Vagina (tissue), 2 donors: Measurements from ENCODE around the gene GPR162. TPM values are rescaled to one million over a fixed set of nuclear protein-coding genes. Genes with fewer than 3 reads are reported as not detected.

Experiments used
- DNase-seq, 2 donors: peaks; one replicate each; pipeline ENCODE4 v3.0.0-alpha.2; 2017; ENCODE audit errors: extremely low spot score in 2 of 2
- H3K27ac ChIP-seq: fragments of 200-600 bp; sonication (generic); one replicate; pipeline ENCODE4 v1.5.1; 2019
- H3K27me3 ChIP-seq: fragments of 200-600 bp; sonication (generic); one replicate; pipeline ENCODE4 v1.5.1; 2019
- H3K36me3 ChIP-seq, 2 donors: fragments of 200-600 bp; sonication (generic); one replicate each; pipeline ENCODE4 v1.5.1; 2017 to 2019
- H3K4me1 ChIP-seq: fragments of 200-600 bp; sonication (generic); one replicate; pipeline ENCODE4 v1.5.1; 2019
- H3K4me3 ChIP-seq, 2 donors: fragments of 200-600 bp; sonication (generic); 1 replicate in 1 of 2; 2 replicates in 1 of 2; pipeline ENCODE4 v1.5.1; 2016 to 2019
- H3K9me3 ChIP-seq: fragments of 200-600 bp; sonication (generic); one replicate; pipeline ENCODE4 v1.5.1; 2019
- CTCF ChIP-seq, 3 experiments: fragments of 450-650 bp in 2 of 3; fragments of 200-600 bp in 1 of 3; sonication (generic) in 1 of 3; IDR thresholded peaks; one replicate each; pipeline ENCODE4 v1.5.1; 2017 to 2019; ENCODE audit warnings: antibody characterized with exemption in 3 of 3, mild to moderate bottlenecking in 2 of 3, moderate library complexity in 2 of 3
- POLR2A ChIP-seq, 2 donors: fragments of 450-650 bp; IDR thresholded peaks; one replicate each; pipeline ENCODE4 v1.6.1; 2017; ENCODE audit warnings: antibody characterized with exemption in 2 of 2, mild to moderate bottlenecking in 2 of 2, moderate library complexity in 2 of 2
- POLR2AphosphoS5 ChIP-seq, 2 donors: sonication (generic); formaldehyde crosslinking; IDR thresholded peaks; one replicate each; pipeline ENCODE4 v1.9.0; 2017; ENCODE audit warnings: antibody characterized with exemption in 2 of 2, mild to moderate bottlenecking in 2 of 2, low read depth in 1 of 2; ENCODE audit not compliant: insufficient read depth in 1 of 2
- intact Hi-C: fragments of 100-400 bp; cut with DNase I; formaldehyde crosslinking; loops from one replicate; pipeline ENCODE4 v1.15.1; 2023
- total RNA-seq: library from RNA; depleted of rRNA; stranded (reverse); fragments of >200 nt; gene quantifications from one replicate; pipeline ENCODE4 v1.2.3, GENCODE V29; 2016

Gene GPR162
- 3.2 TPM for total RNA-seq

GRCh38 chr12:6821591-6822425 lies at the start of gene GPR162:
Gene GPR162 (plus strand): TSS chr12:6821821. CDS start chr12:6823899, 2,078 bp downstream.
- H3K4me3 ChIP-seq: peak within 1 kb of the TSS; percentile 36 to 43
- DNase-seq: no peak
- intact Hi-C loops: no loop called here
- H3K27me3 ChIP-seq: no peaks in the 10 kb centered on the region
- TF ChIP-seq POLR2A (IDR thresholded peaks at IDR 0.05): no peak
- H3K4me1 ChIP-seq: peaks cover 35% of the 10 kb centered on the region
- H3K27ac ChIP-seq: peak within 1 kb of the TSS; percentile 28
- no peaks in the 10 kb centered on the region for H3K9me3 ChIP-seq
- no peaks in the 10 kb centered on the region for H3K36me3 ChIP-seq

GRCh38 chr12:6772331-6772695 lies 49.3 kb upstream of the GPR162 start, which contains the start of gene LAG3:
Gene LAG3 (plus strand): TSS chr12:6772520. CDS start chr12:6772853, 333 bp downstream.
- Histone ChIP-seq H3K27me3 (no peaks in the 10 kb centered on the region), H3K9me3 (no peaks in the 10 kb centered on the region), H3K27ac (peak within 1 kb of the TSS; percentile 33), H3K4me3 (peak within 1 kb of the TSS; percentile 16 to 41), H3K36me3 (peaks cover 0 to 20% of the 10 kb centered on the region in 2 donors), H3K4me1 (peaks cover 46% of the 10 kb centered on the region)
- no peak for DNase-seq
- no peak for TF ChIP-seq POLR2A (IDR thresholded peaks at IDR 0.05)
- no peak for TF ChIP-seq POLR2AphosphoS5 (IDR thresholded peaks at IDR 0.05; ENCODE audit: insufficient read depth in 1 of 2, low read depth in 1 of 2)
- no peak for TF ChIP-seq CTCF (IDR thresholded peaks at IDR 0.05)
- intact Hi-C loops: no loop called here

GRCh38 chr12:6772726-6773589 lies 48.7 kb upstream of the GPR162 start:
- Histone ChIP-seq H3K27ac (peak overlapping the region; percentile 33), H3K4me3 (peak overlapping the region; percentile 16 to 41), H3K4me1 (peaks cover 44% of the 10 kb centered on the region), H3K27me3 (no peaks in the 10 kb centered on the region), H3K36me3 (peaks cover 0 to 20% of the 10 kb centered on the region in 2 donors), H3K9me3 (no peaks in the 10 kb centered on the region)
- DNase-seq: no peak
- intact Hi-C loops: no loop called here
- no peak for TF ChIP-seq POLR2AphosphoS5 (IDR thresholded peaks at IDR 0.05; ENCODE audit: insufficient read depth in 1 of 2, low read depth in 1 of 2)
- TF ChIP-seq CTCF (IDR thresholded peaks at IDR 0.05): no peak
- TF ChIP-seq POLR2A (IDR thresholded peaks at IDR 0.05): no peak

- Histone ChIP-seq H3K27me3 (no peaks in the 10 kb centered on the region), H3K27ac (peak overlapping the region; percentile 2), H3K4me1 (peaks cover 43% of the 10 kb centered on the region), H3K4me3 (peak overlapping the region; percentile 16 to 41), H3K36me3 (peaks cover 0 to 20% of the 10 kb centered on the region in 2 donors), H3K9me3 (no peaks in the 10 kb centered on the region)
- TF ChIP-seq POLR2A (IDR thresholded peaks at IDR 0.05): no peak
- intact Hi-C loops: no loop called here
- DNase-seq: no peak
Measured at GRCh38 chr12:6773590-6774351, 47.9 kb upstream of the GPR162 start.

- peaks cover 35% of the 10 kb centered on the region for H3K4me1 ChIP-seq
- H3K27me3 ChIP-seq: no peaks in the 10 kb centered on the region
- intact Hi-C loops: loop anchor here (5.0 kb wide), 1 partner anchor 37 kb away; no protein-coding TSS in a partner anchor
- H3K4me3 ChIP-seq: no peak overlapping the region
- H3K9me3 ChIP-seq: no peaks in the 10 kb centered on the region
- peaks cover 0 to 16% of the 10 kb centered on the region in 2 donors for H3K36me3 ChIP-seq
- no peak for TF ChIP-seq POLR2A (IDR thresholded peaks at IDR 0.05)
- no peak for TF ChIP-seq POLR2AphosphoS5 (IDR thresholded peaks at IDR 0.05; ENCODE audit: insufficient read depth in 1 of 2, low read depth in 1 of 2)
- TF ChIP-seq CTCF (IDR thresholded peaks at IDR 0.05): no peak
- peak overlapping the region; percentile 2 for H3K27ac ChIP-seq
- no peak for DNase-seq
Measured at GRCh38 chr12:6774499-6775062, 47.0 kb upstream of the GPR162 start.
